Epithelial cell of esophagus (primary cell): ENCODE data around the gene CITED4.

Experiments
- DNase-seq: peaks from one replicate; pipeline ENCODE4 v3.0.0; 2010; ENCODE audit warnings: low read depth
- H3K4me3 ChIP-seq: 2 replicates; pipeline ENCODE4 v1.5.1; 2011; ENCODE audit warnings: mild to moderate bottlenecking, low read length, control low read depth
- CTCF ChIP-seq: IDR thresholded peaks from 2 replicates; pipeline ENCODE4 v1.5.1; 2011; ENCODE audit warnings: low read depth, mild to moderate bottlenecking, low read length, control low read depth, inconsistent platforms; ENCODE audit not compliant: insufficient read depth; ENCODE audit errors: missing control alignments

CITED4 gene

GRCh38 chr1:40847023-40847745 lies 15.0 kb downstream of the CITED4 start:
- DNase-seq: peak; percentile 77
- no peak overlapping the region for H3K4me3 ChIP-seq
- TF ChIP-seq CTCF: no peak

- H3K4me3 ChIP-seq: no peak overlapping the region
- DNase-seq: no peak
- TF ChIP-seq CTCF: no peak
Measured at GRCh38 chr1:40845895-40846294, 16.3 kb downstream of the CITED4 start.

- no peak for TF ChIP-seq CTCF
- H3K4me3 ChIP-seq: no peak overlapping the region
- no peak for DNase-seq
Measured at GRCh38 chr1:40844887-40845878, 17.0 kb downstream of the CITED4 start.

GRCh38 chr1:40844079-40844478 lies 18.1 kb downstream of the CITED4 start:
- no peak for DNase-seq
- no peak overlapping the region for H3K4me3 ChIP-seq
- TF ChIP-seq CTCF: no peak

GRCh38 chr1:40842691-40843090 lies 19.5 kb downstream of the CITED4 start:
- H3K4me3 ChIP-seq: no peak overlapping the region
- DNase-seq: no peak
- no peak for TF ChIP-seq CTCF

GRCh38 chr1:40842207-40842606 lies 20.0 kb downstream of the CITED4 start:
- TF ChIP-seq CTCF: no peak

More at GRCh38 chr1:40842207-40842606, 20.0 kb downstream of the CITED4 start:
- H3K4me3 ChIP-seq: no peak overlapping the region
- DNase-seq: no peak
